NOMO-1 treated with DMSO at 0.1 percent for 48 hours (cell line): ENCODE results near the gene ADGRF1.
"Not testable (repeated sequence)": the region's sequence is repeated elsewhere in the genome, so short reads cannot be mapped to it uniquely, and the experiment has no call there.

Experiments
- DNase-seq: peaks from one replicate; lab custom pipeline; 2025; ENCODE audit not compliant: unreplicated experiment; lab: John Stamatoyannopoulos, UW

ADGRF1 gene

GRCh38 chr6:47061309-47062300 lies 19.5 kb upstream of the ADGRF1 start:
- DNase-seq, result no peak

DNA sequence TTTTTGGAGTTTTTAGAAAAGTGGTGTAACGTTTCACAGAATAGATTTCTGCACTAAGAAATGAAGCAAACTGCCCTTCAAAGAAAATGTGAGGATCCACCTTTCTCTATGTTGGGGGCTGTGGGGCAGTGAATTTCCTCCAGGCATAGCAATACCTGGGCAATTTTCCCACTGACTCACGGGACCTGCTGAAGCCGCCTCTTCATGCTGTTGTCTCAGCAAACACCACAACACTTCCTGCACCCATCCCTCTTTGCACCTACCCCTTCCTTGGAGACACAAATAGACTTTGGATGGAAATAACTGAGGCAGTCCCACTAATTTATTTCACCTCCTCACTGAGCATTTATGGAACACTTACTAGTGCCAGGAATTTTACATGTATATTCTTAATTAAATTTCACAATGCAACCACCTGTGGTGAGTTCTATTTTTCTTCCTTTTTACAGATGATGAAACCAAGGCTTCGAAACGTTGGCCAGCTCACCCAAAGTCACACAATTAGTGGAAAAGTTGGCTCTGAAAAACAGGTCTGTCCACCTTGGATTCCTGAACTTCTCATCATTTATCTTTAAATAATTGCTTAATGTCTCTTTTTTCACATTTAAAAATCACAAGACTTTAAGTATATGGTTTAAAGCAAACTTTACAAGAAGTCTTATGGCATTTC lies 17.2 kb upstream of the ADGRF1 start:
- DNase-seq, result peak; percentile 14

- no peak for DNase-seq
Measured at GRCh38 chr6:47057830-47058540, 15.9 kb upstream of the ADGRF1 start.

- no peak for DNase-seq
Measured at GRCh38 chr6:47056832-47057231, 14.7 kb upstream of the ADGRF1 start.

GRCh38 chr6:47054302-47054701 lies 12.2 kb upstream of the ADGRF1 start:
- not testable (repeated sequence) for DNase-seq

DNA sequence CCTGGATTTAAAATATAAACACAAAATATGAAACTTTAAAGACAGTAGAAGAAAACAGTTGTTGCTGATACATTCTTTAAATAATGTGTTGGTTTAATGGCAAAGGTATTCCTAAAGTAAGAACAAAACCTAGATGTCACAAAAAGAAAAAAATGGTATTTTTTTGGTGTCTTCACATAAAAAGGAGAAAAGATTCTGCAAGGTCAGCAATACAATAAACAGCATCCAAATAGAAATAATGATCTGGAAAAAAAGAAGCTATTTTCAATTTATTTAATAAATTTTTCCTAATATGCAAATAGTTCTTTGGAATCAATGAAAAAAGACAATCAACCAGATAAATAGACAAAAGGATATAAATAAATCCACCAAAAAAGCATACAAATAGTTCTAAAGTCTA lies 6.5 kb upstream of the ADGRF1 start:
- DNase-seq, result no peak

DNA sequence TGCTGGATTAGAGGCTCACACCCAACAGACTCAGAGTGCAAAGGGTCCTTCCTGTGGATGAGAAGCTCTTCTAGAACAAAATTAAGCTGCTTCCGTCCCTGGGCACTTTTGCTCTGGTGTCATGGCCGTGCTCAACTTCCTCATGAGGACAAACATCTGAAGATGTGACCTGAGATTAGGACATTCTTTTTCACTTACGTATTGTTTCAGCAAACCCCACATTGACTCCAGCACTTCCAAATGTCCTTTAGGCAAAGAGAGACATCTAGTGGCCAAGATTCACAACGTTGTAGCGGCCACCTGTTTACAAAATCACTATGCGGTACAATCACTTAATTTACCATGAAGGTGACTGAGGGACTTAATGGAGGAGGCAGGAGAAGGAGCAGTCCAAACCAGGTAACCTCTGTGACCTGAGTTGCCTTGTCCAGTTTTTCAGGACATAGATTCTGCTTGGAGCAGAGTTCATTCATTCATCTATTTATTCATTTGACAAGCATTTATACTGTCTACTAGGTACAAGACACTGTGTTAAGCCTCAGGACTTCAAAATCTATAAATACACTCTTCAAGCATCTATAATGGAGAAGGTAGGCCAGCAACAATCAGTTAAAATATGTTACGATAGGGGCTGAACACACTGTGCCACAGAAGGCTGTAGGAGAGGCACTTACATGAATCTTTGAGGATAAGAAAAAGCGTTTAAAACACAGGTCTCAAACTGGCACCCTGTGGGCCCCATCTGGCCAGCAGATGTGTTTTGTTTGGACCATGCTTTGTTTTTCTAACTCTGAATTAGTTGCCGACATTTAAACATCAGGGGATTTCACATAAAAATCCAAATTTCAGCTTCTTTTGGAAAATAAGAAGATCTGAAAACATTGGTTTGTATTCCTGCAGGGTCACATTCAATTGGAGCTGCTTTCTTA lies 5.6 kb upstream of the ADGRF1 start:
- peak; percentile 94 for DNase-seq

- DNase-seq, result no peak
Measured at GRCh38 chr6:47047097-47047478, 5.0 kb upstream of the ADGRF1 start.

- DNase-seq, result peak; percentile 21
Measured at GRCh38 chr6:47044397-47044796, 2.3 kb upstream of the ADGRF1 start.

GRCh38 chr6:47043286-47043685 lies 1.2 kb upstream of the ADGRF1 start:
- peak; percentile 67 for DNase-seq

- no peak for DNase-seq
Measured at GRCh38 chr6:47041741-47042140, 391 bp downstream of the ADGRF1 start.

- DNase-seq, result no peak
Measured at GRCh38 chr6:47034926-47035325, 7.2 kb downstream of the ADGRF1 start.

DNA sequence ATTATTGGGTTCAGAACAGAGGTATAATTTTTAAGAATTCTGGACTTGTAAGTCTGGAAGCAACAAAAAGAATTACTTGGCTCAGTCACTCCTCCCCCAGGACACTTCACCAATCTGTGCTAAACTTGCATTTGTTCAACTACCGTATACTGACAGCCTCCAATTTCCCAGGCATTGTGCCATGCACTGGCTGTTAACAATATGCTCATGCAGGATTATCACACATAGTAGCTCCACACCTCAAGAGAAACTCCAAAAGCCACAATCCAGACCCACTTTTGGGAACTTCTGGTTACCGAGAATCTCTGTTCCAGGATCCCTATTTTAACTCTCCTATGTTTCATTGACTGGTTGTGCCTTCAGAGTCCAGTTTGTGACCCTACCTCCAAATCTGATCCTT lies 7.7 kb downstream of the ADGRF1 start:
- DNase-seq, result no peak

- DNase-seq, result no peak
Measured at GRCh38 chr6:47032974-47033765, 9.0 kb downstream of the ADGRF1 start.

- no peak for DNase-seq
Measured at GRCh38 chr6:47031656-47032055, 10.5 kb downstream of the ADGRF1 start.

DNA sequence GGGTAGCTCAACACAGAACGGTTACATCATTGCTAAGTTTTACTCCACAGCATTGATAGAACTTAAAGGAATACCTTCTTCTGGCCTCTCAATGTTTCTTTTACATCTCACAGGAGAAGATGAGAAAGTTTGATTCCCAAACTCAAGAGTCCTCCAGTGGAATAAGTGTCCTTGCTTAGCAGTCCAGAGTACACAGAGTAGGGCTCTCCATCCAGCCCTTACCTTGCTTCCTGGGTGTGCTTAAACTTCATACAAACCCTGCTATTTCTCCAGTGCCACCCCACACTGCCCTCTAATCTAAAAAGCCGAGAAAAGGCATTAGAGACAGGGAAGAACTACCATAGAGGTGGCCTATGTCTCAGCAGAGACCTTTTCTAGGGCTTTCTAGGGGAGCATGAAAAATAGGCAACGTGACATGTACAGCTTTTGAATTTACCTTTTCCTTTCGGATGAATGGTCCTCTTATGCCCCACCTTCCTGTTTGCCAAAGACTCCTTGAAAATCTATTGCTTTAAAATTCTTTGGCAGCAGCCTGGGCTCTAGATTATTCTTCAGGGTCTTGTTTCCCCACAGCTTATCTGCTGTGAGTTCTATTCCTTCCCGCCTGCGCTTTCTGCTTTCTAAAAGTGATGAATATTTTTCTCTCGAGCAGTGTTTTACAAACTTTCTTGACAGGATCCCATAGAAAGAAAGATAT lies 12.1 kb downstream of the ADGRF1 start:
- DNase-seq, result no peak

- no peak for DNase-seq
Measured at GRCh38 chr6:47028835-47029360, 13.2 kb downstream of the ADGRF1 start.

DNA sequence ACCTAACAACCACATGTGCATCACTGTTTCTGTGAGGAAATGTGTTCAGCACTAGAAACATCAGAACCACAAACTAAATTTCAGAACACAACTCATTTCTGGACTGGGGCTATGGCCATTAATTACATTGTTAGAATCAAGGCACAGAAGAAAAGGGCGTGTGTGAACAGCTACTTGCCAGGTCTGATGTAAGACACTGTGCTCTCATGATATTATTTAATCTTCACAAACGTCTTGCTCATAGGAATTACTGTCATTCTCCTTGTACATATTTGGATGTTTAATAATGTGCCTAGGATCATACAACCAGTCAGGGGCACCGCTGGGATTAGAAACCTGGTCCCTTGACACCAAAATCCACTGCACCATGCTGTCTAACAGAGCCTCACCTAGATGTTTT lies 14.8 kb downstream of the ADGRF1 start:
- DNase-seq, result no peak

DNA sequence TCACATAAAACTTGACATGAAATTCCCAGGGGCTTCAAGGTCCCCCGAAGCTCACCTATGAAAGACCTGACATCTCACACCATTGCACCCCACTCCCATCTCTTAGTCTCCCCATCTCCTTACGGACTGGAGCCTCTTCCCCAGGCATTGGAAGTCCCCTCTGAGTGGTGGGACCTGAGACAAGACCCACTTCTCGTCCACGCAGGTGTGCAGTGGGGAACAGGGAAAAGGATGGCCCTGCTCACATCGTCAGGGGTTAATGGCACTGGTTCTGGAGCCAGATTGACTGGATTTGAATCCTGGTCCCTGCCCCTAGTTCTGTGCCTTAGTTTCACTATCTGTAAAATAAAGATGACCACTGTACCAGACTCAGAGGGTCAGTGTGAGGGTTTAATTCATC lies 15.5 kb downstream of the ADGRF1 start:
- DNase-seq, result no peak
